ENCODE results near the gene BPIFA3. TPM values are rescaled to one million over a fixed set of nuclear protein-coding genes. Genes with fewer than 3 reads are reported as not detected.

Gene BPIFA3
- total and polyA plus RNA-seq, 2 of the 13 experiments (the other 11 are each of a cell fraction or from before 2014, with no cell fraction given) = not detected

- 2% methylated on average over 6 of the region's 6 CpGs for WGBS (ENCODE audit: low lambda C conversion rate)
- Histone ChIP-seq H2AFZ (ENCODE audit: low read length) (no peak overlapping the region), H3K9ac (ENCODE audit: insufficient read depth, low read depth, low read length) (no peak overlapping the region), H4K20me1 (ENCODE audit: insufficient read depth, low read length) (no peaks in the 10 kb centered on the region), H3K36me3 (replicated peaks in 1 of 2; ENCODE audit: control insufficient read depth in 1 of 2, insufficient read depth in 2 of 2, low read length in 2 of 2) (no peaks in the 10 kb centered on the region), H3K4me1 (ENCODE audit: insufficient read depth, low read length) (no peaks in the 10 kb centered on the region; the same call in 1 of the 2 replicates), H3K27me3 (ENCODE audit: control insufficient read depth in 1 of 2, insufficient read depth in 2 of 2, low read length in 2 of 2) (peaks cover 5 to 28% of the 10 kb centered on the region in 2 experiments; a peak in 4 of 5 replicates), H3K27ac (ENCODE audit: extremely low read length, insufficient read depth, low read length) (no peak overlapping the region), H3K4me2 (ENCODE audit: low read depth, low read length) (no peak overlapping the region), H3K4me3 (replicated peaks in 1 of 3; ENCODE audit: insufficient read depth in 1 of 3, low read depth in 2 of 3, low read length in 3 of 3) (no peak overlapping the region), H3K9me3 (ENCODE audit: low read length) (no peaks in the 10 kb centered on the region), H3K79me2 (ENCODE audit: insufficient read depth, low read length) (no peaks in the 10 kb centered on the region)
- in situ Hi-C loops (cut with HindIII; ENCODE audit: extremely low pct_ligation_motif_present, low pct_unique_long_range_greater_than_20kb) = no loop called here
- DNase-seq (ENCODE audit: low spot score) (peak; percentile 29), FAIRE-seq (no peak), ATAC-seq (no peak; the same call in 2 of the 3 replicates)
- intact Hi-C loops (cut with micrococcal nuclease; ENCODE audit: unreplicated experiment) = no loop called here
- CTCF ChIA-PET (ENCODE audit: low intra/inter-chr PET ratio, low total read pairs) = no interaction called here
- BruUV-seq (replicated peaks) = no TSS peak
- POLR2A ChIA-PET = no interaction called here
- TF ChIP-seq ZNF30 (CRISPR knock-in tag; IDR thresholded peaks at IDR 0.05) (no peak), REST (IDR thresholded peaks at IDR 0.05; ENCODE audit: borderline replicate concordance in 1 of 2, low read depth in 1 of 2, low read length in 2 of 2) (no peak), ATF5 (CRISPR knock-in tag; IDR thresholded peaks at IDR 0.05; ENCODE audit: low read depth) (no peak), PITX1 (CRISPR knock-in tag; IDR thresholded peaks at IDR 0.05) (no peak), FOXA3 (CRISPR knock-in tag; IDR thresholded peaks at IDR 0.05) (peak; percentile 22; the same call in 1 of the 2 replicates), ATF4 (CRISPR knock-in tag; IDR thresholded peaks at IDR 0.05) (peak in 1 of 2 experiments; percentile 88; a peak in 2 of 4 replicates), NONO (IDR thresholded peaks at IDR 0.05) (no peak), NONO (CRISPR knock-in tag; conservative IDR thresholded peaks at IDR 0.05) (no peak), ZNF569 (CRISPR knock-in tag; IDR thresholded peaks at IDR 0.05; ENCODE audit: borderline replicate concordance) (no peak), NR2F6 (IDR thresholded peaks at IDR 0.05) (no peak), NR2F6 (CRISPR knock-in tag; IDR thresholded peaks at IDR 0.05) (no peak), PAWR (CRISPR knock-in tag; IDR thresholded peaks at IDR 0.05; ENCODE audit: borderline replicate concordance) (no peak), KAT8 (CRISPR knock-in tag; IDR thresholded peaks at IDR 0.05) (no peak), PREB (CRISPR knock-in tag; IDR thresholded peaks at IDR 0.05) (no peak), DBP (CRISPR knock-in tag; IDR thresholded peaks at IDR 0.05; ENCODE audit: not compliant biosample characterization) (no peak), ZNF788 (CRISPR knock-in tag; IDR thresholded peaks at IDR 0.05; ENCODE audit: borderline replicate concordance) (no peak), ZNF564 (CRISPR knock-in tag; IDR thresholded peaks at IDR 0.05) (no peak), ZNF576 (CRISPR knock-in tag; IDR thresholded peaks at IDR 0.05) (no peak)
Measured at GRCh38 chr20:33229843-33230242, 12.7 kb downstream of the BPIFA3 start.

Data from HepG2 (cell line).